Skeletal muscle tissue (tissue), 4 donors: ENCODE data around the gene RYR3. TPM values are rescaled to one million over a fixed set of nuclear protein-coding genes. Genes with fewer than 3 reads are reported as not detected.

ENCODE experiments used
- H3K27ac ChIP-seq: one replicate; pipeline ENCODE4 v1.7.0; 2013; ENCODE audit warnings: mild to moderate bottlenecking, low read depth, low read length, inconsistent platforms
- H3K27me3 ChIP-seq, 3 donors: one replicate each; pipeline ENCODE4 v1.7.0; 2013; ENCODE audit warnings: low read length in 3 of 3; ENCODE audit not compliant: control insufficient read depth in 3 of 3, insufficient read depth in 3 of 3
- H3K36me3 ChIP-seq, 3 donors: one replicate each; pipeline ENCODE4 v1.7.0; 2013; ENCODE audit warnings: low read length in 3 of 3; ENCODE audit not compliant: control insufficient read depth in 3 of 3, insufficient read depth in 3 of 3
- H3K4me1 ChIP-seq, 3 donors: one replicate each; pipeline ENCODE4 v1.7.0; 2013; ENCODE audit warnings: low read length in 3 of 3, mild to moderate bottlenecking in 3 of 3; ENCODE audit not compliant: control insufficient read depth in 3 of 3, insufficient read depth in 3 of 3
- H3K4me3 ChIP-seq, 3 donors: one replicate each; pipeline ENCODE4 v1.7.0; 2013; ENCODE audit warnings: low read length in 3 of 3
- H3K9ac ChIP-seq, 3 donors: one replicate each; pipeline ENCODE4 v1.7.0; 2013; ENCODE audit warnings: low read length in 3 of 3, mild to moderate bottlenecking in 3 of 3, moderate library complexity in 2 of 3, low read depth in 1 of 3
- H3K9me3 ChIP-seq, 3 donors: one replicate each; pipeline ENCODE4 v1.7.0; 2013; ENCODE audit warnings: low read length in 3 of 3; ENCODE audit not compliant: control insufficient read depth in 3 of 3
- total RNA-seq: library from RNA; depleted of rRNA; stranded (reverse); fragments of >200 nt; gene quantifications from one replicate; pipeline ENCODE4 v1.2.3, GENCODE V29; 2014
- donor health status: Osteomylitis.

Gene RYR3
- total RNA-seq, 1 donor from 2014 or later, result 50.6 TPM

- Histone ChIP-seq H3K4me1 (peaks cover 0 to 5% (median 5%) of the 10 kb centered on the region in 3 donors), H3K27ac (no peak overlapping the region), H3K9me3 (no peaks in the 10 kb centered on the region), H3K9ac (no peak overlapping the region), H3K36me3 (peaks cover 0 to 14% (median 8%) of the 10 kb centered on the region in 3 donors), H3K27me3 (no peaks in the 10 kb centered on the region), H3K4me3 (no peak overlapping the region)
These were observed 325.5 kb downstream of the RYR3 start for GRCh38 chr15:33636234-33636633.

- peaks cover 0 to 5% (median 5%) of the 10 kb centered on the region in 3 donors for H3K4me1 ChIP-seq
- H3K9ac ChIP-seq, result no peak overlapping the region
These were observed 326.2 kb downstream of the RYR3 start for GRCh38 chr15:33636958-33637357.

GRCh38 chr15:33638453-33638852, 327.7 kb downstream of the RYR3 start:
- Histone ChIP-seq H3K4me3 (no peak overlapping the region), H3K9ac (no peak overlapping the region)

More at GRCh38 chr15:33636958-33637357, 326.2 kb downstream of the RYR3 start:
- no peak overlapping the region for H3K27ac ChIP-seq
- no peaks in the 10 kb centered on the region for H3K9me3 ChIP-seq
- no peaks in the 10 kb centered on the region for H3K27me3 ChIP-seq
- H3K4me3 ChIP-seq, result no peak overlapping the region
- peaks cover 0 to 7% (median 3%) of the 10 kb centered on the region in 3 donors for H3K36me3 ChIP-seq

GRCh38 chr15:33639051-33639450, 328.3 kb downstream of the RYR3 start:
- no peaks in the 10 kb centered on the region for H3K27me3 ChIP-seq
- no peak overlapping the region for H3K4me3 ChIP-seq
- H3K36me3 ChIP-seq, result peaks cover 0 to 4% (median 3%) of the 10 kb centered on the region in 3 donors
- no peak overlapping the region for H3K27ac ChIP-seq
- H3K9me3 ChIP-seq, result no peaks in the 10 kb centered on the region
- no peak overlapping the region for H3K9ac ChIP-seq
- peaks cover 0 to 5% (median 5%) of the 10 kb centered on the region in 3 donors for H3K4me1 ChIP-seq

More at GRCh38 chr15:33638453-33638852, 327.7 kb downstream of the RYR3 start:
- Histone ChIP-seq H3K36me3 (peaks cover 0 to 4% (median 3%) of the 10 kb centered on the region in 3 donors), H3K4me1 (peaks cover 0 to 5% (median 5%) of the 10 kb centered on the region in 3 donors), H3K27ac (no peak overlapping the region), H3K9me3 (no peaks in the 10 kb centered on the region), H3K27me3 (no peaks in the 10 kb centered on the region)

GRCh38 chr15:33639456-33639855, 328.7 kb downstream of the RYR3 start:
- Histone ChIP-seq H3K4me3 (no peak overlapping the region), H3K27ac (no peak overlapping the region)

GRCh38 chr15:33639978-33640377, 329.2 kb downstream of the RYR3 start:
- Histone ChIP-seq H3K27me3 (no peaks in the 10 kb centered on the region), H3K27ac (no peak overlapping the region)

More at GRCh38 chr15:33639456-33639855, 328.7 kb downstream of the RYR3 start:
- Histone ChIP-seq H3K9me3 (no peaks in the 10 kb centered on the region), H3K9ac (no peak overlapping the region), H3K4me1 (peaks cover 0 to 5% (median 5%) of the 10 kb centered on the region in 3 donors), H3K36me3 (peaks cover 0 to 4% (median 3%) of the 10 kb centered on the region in 3 donors), H3K27me3 (no peaks in the 10 kb centered on the region)

GRCh38 chr15:33641069-33641468, 330.3 kb downstream of the RYR3 start:
- Histone ChIP-seq H3K36me3 (peaks cover 0 to 4% (median 3%) of the 10 kb centered on the region in 3 donors), H3K27me3 (no peaks in the 10 kb centered on the region), H3K9me3 (no peaks in the 10 kb centered on the region), H3K9ac (no peak overlapping the region), H3K4me1 (peaks cover 0 to 5% (median 5%) of the 10 kb centered on the region in 3 donors), H3K4me3 (no peak overlapping the region), H3K27ac (no peak overlapping the region)

More at GRCh38 chr15:33639978-33640377, 329.2 kb downstream of the RYR3 start:
- Histone ChIP-seq H3K36me3 (peaks cover 0 to 4% (median 3%) of the 10 kb centered on the region in 3 donors), H3K4me1 (peaks cover 0 to 5% (median 5%) of the 10 kb centered on the region in 3 donors), H3K9ac (no peak overlapping the region), H3K4me3 (no peak overlapping the region), H3K9me3 (no peaks in the 10 kb centered on the region)

- no peak overlapping the region for H3K9ac ChIP-seq
- peaks cover 0 to 5% (median 4%) of the 10 kb centered on the region in 3 donors for H3K4me1 ChIP-seq
- no peaks in the 10 kb centered on the region for H3K9me3 ChIP-seq
- no peak overlapping the region for H3K4me3 ChIP-seq
- H3K36me3 ChIP-seq, result peaks cover 0 to 4% (median 0%) of the 10 kb centered on the region in 3 donors
- H3K27me3 ChIP-seq, result no peaks in the 10 kb centered on the region
- H3K27ac ChIP-seq, result no peak overlapping the region
These were observed 333.5 kb downstream of the RYR3 start for GRCh38 chr15:33644304-33644703.

GRCh38 chr15:33646744-33647143, 336.0 kb downstream of the RYR3 start:
- Histone ChIP-seq H3K36me3 (peaks cover 0 to 4% (median 4%) of the 10 kb centered on the region in 3 donors), H3K27me3 (no peaks in the 10 kb centered on the region), H3K27ac (no peak overlapping the region), H3K4me1 (no peaks in the 10 kb centered on the region), H3K4me3 (no peak overlapping the region), H3K9ac (no peak overlapping the region), H3K9me3 (no peaks in the 10 kb centered on the region)

GRCh38 chr15:33649217-33649933, 338.6 kb downstream of the RYR3 start:
- H3K36me3 ChIP-seq, result peaks cover 0 to 4% (median 4%) of the 10 kb centered on the region in 3 donors
- no peaks in the 10 kb centered on the region for H3K9me3 ChIP-seq
- no peaks in the 10 kb centered on the region for H3K27me3 ChIP-seq
- H3K27ac ChIP-seq, result no peak overlapping the region
- H3K9ac ChIP-seq, result no peak overlapping the region
- no peak overlapping the region for H3K4me3 ChIP-seq
- H3K4me1 ChIP-seq, result no peaks in the 10 kb centered on the region
